ENCODE measurements around the gene CHMP4A.

CHMP4A gene

DNA sequence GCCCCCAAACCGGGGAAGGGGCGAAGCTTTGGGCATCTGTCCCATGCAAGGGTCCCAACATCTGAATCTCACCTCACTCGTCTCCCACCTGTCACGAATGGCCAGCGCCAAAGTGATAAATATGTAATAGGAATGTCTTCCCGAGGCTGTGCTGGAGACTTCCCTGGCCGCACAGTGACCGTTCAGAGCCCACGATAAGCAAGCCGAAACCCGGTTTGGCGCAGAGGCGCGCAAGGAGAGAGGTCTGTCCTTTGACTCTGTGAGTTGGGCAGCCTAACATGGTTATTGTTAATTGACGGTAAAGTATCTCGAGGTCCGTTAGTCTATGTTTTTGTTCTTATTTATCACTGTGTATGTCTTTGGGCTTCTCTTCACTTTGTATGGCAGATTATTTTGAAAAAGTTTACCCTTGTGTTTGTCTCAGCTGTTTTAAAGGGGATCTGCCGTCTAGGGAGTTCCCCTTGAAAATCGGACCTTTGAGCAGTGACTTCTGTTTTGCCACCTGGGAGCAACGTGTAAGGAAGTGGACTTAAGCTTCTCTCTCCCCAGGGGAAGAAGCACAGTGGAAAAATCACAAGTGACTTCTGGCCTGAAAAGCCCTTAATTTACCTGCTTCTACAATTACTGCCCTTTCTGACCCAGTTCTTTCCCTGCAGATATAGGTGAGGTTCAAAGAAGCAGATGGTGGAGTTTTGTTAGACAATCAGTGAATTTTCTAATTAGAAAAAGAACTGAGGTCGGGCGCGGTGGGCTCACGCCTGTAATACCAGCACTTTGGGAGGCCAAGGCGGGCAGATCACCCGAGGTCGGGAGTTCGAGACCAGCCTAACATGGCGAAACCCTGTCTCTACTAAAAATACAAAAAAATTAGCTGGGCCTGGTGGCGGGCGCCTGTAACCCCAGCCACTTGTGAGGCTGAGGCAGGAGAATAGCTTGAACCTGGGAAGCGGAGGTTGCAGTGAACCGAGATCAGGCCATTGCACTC lies 16.9 kb downstream of the CHMP4A start:
- DNase-seq (ENCODE audit: low read depth in 4 of 4, low spot score in 1 of 4), result no peak

DNA sequence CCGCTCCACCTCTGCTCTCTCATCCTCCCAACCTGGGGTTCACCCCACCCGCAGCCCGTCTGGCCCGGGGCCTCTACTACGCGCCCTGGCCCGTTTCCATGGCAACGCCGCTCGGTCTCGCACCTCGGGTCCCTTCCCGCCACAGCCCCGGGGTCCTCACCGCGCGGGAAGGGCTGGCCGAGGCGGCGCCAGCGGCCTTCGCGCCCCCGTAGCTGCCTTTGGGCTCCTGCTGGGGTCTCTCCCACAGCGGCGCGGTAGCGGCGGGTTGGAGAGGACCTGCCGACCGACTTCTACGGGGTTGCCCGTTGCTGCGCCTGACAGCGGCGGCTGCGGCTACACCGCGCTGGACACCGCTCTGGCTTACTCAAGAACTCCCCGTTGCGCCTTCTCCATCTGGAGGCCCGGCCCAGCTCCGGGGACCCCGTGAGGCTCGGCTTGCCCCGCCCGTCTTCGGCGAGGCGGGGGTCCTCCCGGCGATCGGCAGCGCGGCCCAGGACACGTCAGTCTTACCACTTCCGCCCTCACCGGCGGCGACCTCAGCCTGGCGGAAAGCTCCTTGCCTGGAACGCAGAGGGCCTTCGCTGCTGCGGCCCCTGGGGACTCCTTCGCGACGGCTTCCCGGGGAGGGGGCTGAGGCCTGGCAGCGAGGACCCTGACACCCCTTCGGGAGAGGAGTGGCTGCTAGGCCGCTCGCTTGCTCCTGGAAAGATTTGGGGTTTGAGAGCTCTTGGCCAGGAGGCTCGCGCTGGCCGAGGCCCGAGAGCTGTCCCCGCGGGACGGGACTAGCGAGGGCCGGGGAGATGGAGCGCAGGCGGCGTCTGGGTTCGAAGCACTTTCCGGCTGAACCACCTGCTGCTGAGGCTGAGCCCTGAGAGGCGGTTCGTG lies 17.9 kb downstream of the CHMP4A start, which contains the start of gene TM9SF1:
Gene TM9SF1, minus strand, starts transcription at position 256 of the 885 bp plus-strand sequence. CDS start 422 bp downstream, outside the sequence.
- DNase-seq (ENCODE audit: low read depth in 4 of 4, low spot score in 1 of 4), result peak; percentile 63 to 78 (median 76)

DNA sequence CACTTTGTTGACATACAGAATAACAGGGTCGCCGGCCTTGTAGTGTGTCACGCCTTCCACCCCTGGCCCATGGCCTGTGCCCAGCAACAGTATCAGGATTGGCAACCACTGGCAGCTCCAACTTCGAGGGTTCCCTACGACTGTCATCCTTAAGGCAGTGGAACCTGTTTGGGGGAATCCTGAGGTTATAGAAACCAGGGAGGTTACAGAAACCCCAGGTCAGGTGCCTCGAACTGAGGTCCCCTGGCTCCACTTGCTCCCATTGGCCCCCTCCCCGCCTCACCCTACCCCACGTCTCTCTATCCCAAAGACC lies 18.5 kb downstream of the CHMP4A start:
- DNase-seq (ENCODE audit: low read depth in 4 of 4, low spot score in 1 of 4), result no peak

DNA sequence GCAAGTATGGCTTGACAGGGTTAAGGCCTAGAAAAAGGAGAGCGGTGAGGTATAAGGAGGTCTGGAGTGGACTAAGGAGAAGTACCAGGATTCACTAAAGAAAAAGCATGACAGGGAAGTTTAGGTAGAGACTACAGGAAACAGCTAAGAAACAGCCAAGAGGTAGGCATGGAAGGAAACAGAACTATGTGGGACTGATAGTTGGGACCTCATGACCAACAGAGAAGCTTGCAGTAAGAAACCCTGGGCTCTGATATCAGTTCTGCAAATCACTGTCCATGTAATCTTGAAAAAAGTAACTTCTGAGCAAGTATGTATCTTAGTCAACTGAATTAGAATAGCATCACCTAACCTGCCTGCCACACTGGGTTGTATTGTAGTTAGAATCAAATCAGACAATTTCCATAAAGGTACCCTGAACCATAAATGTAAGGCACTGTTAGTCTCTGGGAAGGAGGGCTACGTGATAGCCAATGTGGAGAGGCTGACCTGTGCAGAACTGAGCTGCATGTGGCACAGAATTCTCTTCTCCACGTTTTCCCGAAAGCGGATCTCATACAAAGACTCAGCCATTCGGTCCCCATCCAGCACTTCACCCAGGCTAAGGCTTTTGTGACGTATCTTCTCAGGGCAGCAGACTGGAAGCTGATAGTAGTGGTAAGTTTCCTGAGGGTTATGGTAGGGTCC lies 19.0 kb downstream of the CHMP4A start:
- DNase-seq (ENCODE audit: low read depth in 4 of 4, low spot score in 1 of 4), result no peak

DNA sequence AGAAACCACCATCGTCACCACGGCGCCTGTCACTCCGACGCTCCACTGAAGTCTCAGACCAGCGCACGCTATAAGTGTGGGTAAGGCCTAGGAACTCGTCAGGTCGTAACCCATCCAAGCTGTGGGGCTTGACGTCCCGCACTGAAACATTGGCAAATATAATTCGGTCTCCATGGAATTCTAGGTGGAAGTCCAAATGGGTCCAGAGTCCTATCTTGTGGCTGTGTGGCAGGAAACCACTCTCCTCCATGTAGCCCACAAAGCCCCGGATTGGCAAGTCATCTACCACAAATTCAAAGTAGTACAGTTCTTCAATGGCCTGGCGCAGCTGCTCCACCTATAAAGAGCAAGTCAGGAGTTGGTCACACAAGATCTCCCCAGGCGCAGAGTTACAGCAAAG lies 20.4 kb downstream of the CHMP4A start:
- DNase-seq (ENCODE audit: low read depth in 4 of 4, low spot score in 1 of 4), result no peak

DNA sequence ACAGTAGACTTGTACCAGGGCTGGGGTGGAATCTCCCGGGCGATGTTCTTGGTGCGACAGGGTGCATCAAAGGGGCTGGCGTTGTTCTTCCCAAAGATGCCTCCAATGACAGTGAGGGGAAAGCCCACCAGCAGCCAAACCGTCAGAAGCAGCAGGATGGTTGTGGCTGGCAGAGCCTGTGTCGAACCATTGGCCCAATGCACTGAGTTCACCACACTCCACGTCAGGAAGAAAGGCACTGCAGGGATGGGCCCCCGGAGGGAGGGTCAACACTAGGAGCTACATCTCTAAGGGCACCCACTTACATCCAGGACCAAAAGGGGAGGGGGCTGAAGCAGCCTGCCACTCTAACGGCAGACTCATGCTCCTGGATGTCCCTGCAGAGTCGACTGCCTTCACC lies 22.9 kb downstream of the CHMP4A start:
- no peak for DNase-seq (ENCODE audit: low read depth in 4 of 4, low spot score in 1 of 4)

DNA sequence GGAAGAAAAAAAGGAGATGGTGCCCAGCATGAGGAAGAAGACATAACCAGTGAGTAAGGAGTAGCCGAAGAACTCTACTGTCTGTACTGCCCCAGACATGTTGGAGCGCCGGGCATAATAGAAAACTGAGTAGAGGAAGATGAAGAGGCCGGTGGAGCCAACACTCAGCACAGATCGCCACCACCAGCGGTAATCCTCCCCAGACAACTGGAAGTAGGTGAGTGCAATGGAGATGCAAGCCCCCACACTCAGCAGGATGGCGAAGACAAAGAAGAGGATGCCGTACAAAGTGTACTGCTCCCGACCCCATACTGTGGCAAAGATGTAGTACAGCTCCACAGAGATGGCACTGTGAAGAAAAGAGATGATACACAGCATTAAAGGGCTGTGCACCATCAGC lies 23.8 kb downstream of the CHMP4A start:
- DNase-seq (ENCODE audit: low read depth in 4 of 4, low spot score in 1 of 4), result no peak

DNA sequence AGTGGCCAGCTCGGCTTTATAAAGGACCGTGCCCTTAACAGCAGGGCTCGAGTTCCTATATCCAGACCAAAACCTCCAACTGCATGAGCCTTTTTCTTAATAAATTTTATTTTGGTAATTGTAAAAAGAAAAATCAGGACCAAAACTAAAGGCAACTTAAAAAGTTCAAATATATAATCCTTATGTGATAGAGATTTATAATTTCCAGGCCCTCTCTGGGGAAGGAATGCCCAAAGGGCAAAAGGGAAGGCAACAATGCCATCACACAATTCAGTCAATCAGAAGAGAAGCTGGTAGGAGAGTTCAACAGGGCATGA lies 24.3 kb downstream of the CHMP4A start:
- DNase-seq (ENCODE audit: low read depth in 4 of 4, low spot score in 1 of 4), result no peak

DNA sequence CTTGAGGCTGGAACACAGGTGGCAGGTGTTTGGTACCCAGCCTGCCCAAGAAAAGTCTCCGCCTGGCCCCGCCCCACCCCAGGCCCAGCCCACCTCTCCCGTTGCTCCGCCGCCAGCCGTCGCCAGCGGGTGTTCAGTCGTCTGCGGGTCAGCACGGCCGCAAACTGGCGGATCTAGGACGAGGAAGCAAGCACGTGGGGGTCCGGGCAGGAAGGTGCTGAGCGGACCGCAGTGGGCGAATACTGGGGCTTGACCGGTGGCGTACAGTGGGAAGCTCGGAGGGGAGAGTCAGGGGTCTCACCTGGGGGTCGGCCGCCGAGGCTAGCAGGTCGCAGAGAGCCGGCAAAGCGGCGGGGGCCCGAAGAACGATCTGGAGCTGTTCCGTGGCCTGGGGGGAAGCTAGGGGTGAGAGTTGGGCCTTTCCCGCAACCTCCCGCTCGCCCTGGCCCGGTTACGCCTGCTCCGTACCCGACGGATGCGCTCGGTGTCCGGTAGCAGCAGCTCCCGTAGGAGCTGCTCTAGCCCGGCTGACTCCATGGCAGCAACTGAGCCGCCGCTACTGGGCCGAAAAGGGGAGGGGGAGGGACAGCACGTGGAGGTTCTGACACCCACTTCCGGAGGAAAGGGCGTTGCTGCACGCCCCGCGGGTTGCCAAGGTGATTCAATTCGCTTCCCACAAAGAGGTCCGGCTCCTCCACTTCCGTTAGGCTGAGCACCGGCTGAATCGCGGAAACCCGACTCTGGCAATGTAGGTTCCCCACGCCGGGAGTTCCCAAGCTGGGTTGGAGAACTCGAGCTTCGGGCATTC lies 24.8 kb downstream of the CHMP4A start, which contains the start of gene IPO4:
Gene IPO4, minus strand, starts transcription at position 566 of the 808 bp plus-strand sequence. Its CDS starts 29 bp downstream, at position 537.
- DNase-seq (ENCODE audit: low read depth in 4 of 4, low spot score in 1 of 4), result peak; percentile 80 to 94 (median 89)

DNA sequence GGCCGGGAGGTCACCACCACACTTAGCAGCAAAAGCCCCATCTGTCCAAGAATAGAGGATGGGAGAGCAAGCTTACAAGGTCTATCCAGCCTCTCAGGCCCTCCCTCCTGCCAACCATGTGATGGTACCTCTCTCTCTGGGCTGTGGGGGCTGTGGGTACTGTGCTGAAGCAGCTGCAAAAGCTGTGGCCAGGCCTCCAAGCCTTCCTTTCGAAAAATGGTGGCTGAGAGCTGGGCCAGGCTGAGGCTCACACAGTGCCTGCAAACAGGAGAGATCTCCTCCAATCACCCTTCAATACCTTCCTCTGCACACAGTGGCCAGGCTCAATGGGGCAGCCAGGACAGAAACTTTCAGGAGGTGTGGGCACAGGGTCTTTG lies 25.8 kb downstream of the CHMP4A start:
- no peak for DNase-seq (ENCODE audit: low read depth in 4 of 4, low spot score in 1 of 4)

DNA sequence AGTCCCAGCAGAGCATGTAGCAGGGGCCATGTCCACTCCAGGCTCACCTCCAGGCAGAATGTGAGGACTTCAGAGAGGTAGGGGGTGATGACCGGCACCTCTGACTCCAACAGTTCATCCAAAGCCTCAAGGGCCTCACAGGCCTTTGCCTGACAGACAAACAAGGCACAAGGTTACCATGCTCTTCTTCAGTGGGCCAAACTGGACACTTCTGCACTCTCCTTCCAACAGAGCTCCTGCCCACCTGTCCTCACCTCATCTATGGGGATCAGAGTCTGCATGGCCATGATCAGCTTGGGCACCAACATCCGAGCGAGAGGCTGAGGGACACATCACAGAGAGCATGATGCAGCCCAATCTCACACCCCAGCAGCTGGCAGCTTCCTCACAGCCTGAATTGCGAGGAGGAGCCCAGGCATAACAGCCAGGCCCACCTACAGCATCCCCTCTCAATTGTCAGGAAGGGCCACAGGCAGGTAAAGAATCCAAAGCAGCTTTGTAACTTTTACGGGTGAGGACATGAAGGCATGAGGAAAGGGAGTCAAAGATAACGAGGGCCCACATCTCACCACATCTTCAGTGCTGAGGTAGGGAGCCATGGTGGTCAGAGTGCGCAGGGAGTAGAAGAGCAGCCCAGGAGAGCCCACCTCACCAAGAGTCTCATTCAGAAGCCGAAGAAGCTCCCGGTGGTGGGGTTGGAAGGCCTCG lies 26.3 kb downstream of the CHMP4A start:
- no peak for DNase-seq (ENCODE audit: low read depth in 4 of 4, low spot score in 1 of 4)

DNA sequence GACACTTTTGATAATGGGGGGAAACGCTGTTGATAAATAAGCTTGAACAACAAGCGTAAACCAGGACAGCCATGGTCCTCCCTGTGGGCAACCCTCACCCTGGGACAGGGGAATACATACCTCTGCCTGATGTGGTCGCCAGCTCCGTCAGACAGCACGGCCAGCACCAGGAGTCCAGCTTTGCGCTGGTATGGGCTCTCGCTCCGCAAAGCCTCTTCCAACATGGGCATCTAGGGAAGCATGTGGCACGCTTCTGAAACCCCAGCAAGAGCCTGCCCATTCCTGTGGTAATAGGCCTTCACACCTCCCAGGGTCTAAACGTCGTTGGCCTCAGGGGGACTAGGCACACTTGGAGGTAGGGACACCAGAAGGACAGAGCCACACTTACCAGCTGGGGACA lies 27.5 kb downstream of the CHMP4A start:
- DNase-seq (ENCODE audit: low read depth in 4 of 4, low spot score in 1 of 4), result no peak

DNA sequence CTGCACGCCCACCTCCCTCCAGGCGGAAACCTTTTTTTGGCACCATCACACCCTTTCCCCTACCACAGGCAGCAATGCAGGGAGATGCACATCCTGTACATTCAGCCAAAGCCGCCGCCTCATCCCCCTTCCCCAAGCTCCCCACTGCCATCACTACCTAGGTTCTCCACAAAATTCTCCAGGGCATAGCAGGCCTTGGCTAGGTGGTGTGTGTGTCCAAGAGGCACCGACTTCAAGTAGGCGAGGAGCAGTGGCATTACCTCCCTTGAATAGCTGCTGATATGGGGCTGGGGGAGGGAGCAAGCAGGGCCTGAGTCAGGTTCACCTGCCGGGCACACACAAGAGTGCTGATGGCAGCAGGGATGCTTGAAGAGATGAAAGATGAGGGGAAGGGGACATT lies 28.3 kb downstream of the CHMP4A start:
- no peak for DNase-seq (ENCODE audit: low read depth in 4 of 4, low spot score in 1 of 4)

DNA sequence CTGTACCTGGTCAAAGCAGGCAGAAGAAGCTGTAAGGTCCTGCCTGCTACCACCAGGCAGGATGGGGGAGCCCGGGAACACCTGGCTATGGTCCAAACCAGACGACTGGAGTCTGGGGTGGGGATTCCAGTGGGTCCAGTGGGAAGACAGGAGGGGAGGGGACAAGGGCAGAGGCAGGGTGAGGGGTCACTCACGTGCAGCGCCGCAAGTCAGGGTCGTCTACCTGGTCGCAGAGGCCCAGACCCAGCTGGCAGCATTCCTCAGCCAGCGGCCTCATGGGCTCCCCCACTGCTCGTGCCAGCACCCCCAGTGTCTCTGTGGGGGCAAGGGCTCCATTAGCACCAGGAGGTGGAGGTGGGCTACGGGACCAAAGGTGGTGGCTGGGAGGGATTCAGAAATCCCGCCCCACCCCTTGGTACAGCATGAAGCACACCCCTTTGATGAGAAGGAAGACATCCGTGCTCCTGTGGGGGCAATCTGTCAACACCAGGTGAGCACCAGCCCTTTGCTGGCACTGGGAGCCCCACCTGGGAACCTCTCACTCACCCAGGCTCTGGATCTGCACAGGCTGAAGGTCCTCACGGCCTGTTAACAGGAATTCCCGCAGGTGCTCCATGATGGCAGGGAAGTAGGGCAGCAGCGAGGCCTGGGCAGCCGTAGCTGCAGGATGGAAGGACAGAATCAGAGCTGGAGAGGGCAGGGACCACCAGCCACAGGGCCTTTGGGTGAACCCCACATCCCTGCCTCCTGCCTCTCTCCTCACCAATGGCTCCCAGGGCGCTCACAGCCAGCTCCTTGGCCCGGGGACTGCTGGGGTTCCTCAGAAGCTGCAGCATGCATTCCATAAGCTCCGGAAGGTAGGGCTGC lies 29.0 kb downstream of the CHMP4A start:
- DNase-seq (ENCODE audit: low read depth in 4 of 4, low spot score in 1 of 4), result no peak

DNA sequence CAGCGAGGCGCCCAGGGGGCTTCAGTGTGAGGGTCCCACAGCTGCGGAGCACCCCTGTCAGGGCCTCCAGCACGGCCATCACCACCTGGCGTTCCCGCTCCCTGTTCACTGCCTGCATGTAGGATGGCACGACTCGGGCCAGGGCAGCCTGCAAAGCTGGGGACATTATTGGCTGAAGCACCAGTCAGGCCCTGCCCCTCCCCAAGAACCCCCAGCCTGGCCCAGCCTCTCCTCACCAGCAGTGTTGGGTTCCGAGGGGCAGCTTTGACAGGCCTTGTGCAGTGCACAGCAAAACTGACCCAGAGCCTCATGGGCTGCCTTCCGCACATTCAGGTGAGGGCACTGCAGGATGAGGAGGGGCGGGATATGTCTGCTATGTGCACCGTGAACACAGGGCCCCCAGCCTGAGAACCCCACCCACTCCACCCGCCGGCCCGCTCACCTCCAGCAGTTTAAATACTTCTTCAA lies 30.2 kb downstream of the CHMP4A start:
- DNase-seq (ENCODE audit: low read depth in 4 of 4, low spot score in 1 of 4), result no peak

DNA sequence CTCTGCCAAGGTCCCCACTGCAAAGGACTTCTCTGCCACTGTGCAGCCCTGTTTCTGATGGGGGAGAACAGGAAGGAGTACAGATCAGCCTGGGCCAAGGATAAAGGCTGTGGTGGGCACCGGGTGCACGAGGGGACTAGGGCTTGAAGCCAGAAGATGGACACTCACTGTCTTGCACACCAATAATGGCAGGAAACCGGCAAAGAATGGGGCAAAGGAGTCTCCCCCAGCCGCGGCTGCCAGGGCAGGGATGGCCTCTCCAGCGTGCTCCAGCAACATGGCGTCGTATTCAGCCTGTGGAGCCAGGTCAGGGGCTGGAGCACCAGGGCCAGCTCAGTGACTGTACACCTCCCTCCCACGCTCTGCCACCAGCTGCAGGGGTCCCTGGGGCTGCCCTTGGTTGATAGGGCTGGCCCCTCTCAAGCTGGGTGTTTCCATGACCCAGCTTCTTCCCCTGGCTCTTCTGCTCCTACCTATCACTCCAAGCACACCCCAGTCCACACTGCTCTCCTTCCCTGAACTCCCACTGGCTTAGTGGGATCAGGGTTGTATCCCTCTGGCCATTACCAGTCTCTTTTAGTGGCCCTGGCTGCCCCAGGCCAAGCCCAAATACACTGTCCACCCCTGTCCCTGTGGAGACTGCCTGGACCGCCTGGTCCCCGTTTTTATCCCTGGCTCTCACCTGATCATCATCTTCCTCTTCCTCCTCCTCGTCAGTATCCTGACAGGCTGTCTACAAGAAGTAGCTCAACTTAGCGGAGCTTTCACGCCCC lies 31.0 kb downstream of the CHMP4A start:
- no peak for DNase-seq (ENCODE audit: low read depth in 4 of 4, low spot score in 1 of 4)

DNA sequence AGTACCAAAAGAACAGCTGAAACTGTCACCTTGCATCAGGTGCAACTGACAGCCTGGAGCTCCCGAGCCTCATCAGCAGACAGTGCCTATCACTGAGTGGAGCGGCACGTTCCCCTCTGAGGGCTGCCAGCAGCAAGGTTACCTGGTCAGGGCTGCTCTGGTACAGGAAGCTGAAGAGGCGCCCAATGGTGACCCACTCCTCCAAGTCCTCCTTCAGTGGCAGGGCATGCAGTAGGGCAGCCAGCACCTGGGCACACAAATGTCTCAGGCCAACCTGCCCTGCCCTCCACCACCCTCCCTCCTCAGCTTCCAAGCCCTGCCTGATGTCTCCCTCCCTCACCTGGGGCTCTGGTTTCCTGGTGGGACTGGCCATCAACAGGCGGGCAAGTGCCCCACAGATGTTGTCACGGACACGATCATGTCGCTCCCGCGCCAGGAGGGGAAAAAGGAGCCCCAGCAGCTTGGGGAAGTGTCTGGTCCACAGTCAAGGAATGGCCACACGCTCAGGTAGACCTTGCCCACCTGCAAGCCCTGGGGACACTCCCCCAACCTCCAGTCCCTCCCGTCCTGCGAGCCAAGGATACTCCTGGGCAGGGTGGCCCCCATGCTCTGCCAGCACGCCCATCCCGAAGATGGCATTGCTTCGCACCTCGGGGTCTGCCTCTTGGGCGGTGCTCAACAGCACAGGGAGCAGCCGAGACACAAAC lies 31.8 kb downstream of the CHMP4A start:
- DNase-seq (ENCODE audit: low read depth in 4 of 4, low spot score in 1 of 4), result no peak

Measured in stimulated activated CD4-positive, alpha-beta T cell treated with anti-CD3 and anti-CD28 coated beads, Interleukin-1b, Interleukin-23, amount 100 ng/mL, for 24 hours (primary cell).